Trophoblast cell (in vitro differentiated cells and primary cell): Measurements from ENCODE around the gene CISD3.

Experiments used
- DNase-seq, 2 donors: peaks; one replicate each; pipeline ENCODE4 v3.0.0-alpha.2; 2016
- H2AFZ ChIP-seq: 2 replicates; pipeline ENCODE4 v1.6.1; 2013; ENCODE audit warnings: low read length, moderate library complexity, mild to moderate bottlenecking; ENCODE audit not compliant: insufficient read depth, poor library complexity
- H2AK5ac ChIP-seq: 2 replicates; pipeline ENCODE4 v1.6.1; 2013; ENCODE audit warnings: mild to moderate bottlenecking, low read length
- H2BK120ac ChIP-seq: 2 replicates; pipeline ENCODE4 v1.6.1; 2013; ENCODE audit warnings: low read length, mild to moderate bottlenecking, moderate library complexity; ENCODE audit not compliant: insufficient read depth, poor library complexity
- H2BK12ac ChIP-seq: 2 replicates; pipeline ENCODE4 v1.6.1; 2013; ENCODE audit warnings: mild to moderate bottlenecking, low read length, moderate library complexity
- H2BK5ac ChIP-seq: 2 replicates; pipeline ENCODE4 v1.6.1; 2013; ENCODE audit warnings: low read length, low read depth, moderate library complexity, mild to moderate bottlenecking; ENCODE audit not compliant: poor library complexity
- H3K14ac ChIP-seq: 2 replicates; pipeline ENCODE4 v1.6.1; 2013; ENCODE audit warnings: mild to moderate bottlenecking, low read length
- H3K18ac ChIP-seq: 2 replicates; pipeline ENCODE4 v1.6.1; 2013; ENCODE audit warnings: mild to moderate bottlenecking, low read length
- H3K23ac ChIP-seq: 2 replicates; pipeline ENCODE4 v1.6.1; 2013; ENCODE audit warnings: low read length
- H3K27ac ChIP-seq: 2 replicates; pipeline ENCODE4 v1.5.1; 2013; ENCODE audit warnings: low read depth, mild to moderate bottlenecking, inconsistent platforms, low read length, moderate library complexity
- H3K27me3 ChIP-seq: 2 replicates; pipeline ENCODE4 v1.6.1; 2013; ENCODE audit warnings: inconsistent platforms, mild to moderate bottlenecking, low read length, moderate library complexity; ENCODE audit not compliant: insufficient read depth
- H3K36me3 ChIP-seq, 2 experiments: 1 replicate in 1 of 2; 2 replicates in 1 of 2; pipeline ENCODE4 v1.6.1; 2013; ENCODE audit warnings: low read length in 2 of 2, mild to moderate bottlenecking in 2 of 2, moderate library complexity in 1 of 2; ENCODE audit not compliant: insufficient read depth in 2 of 2, control insufficient read depth in 1 of 2
- H3K4ac ChIP-seq: 2 replicates; pipeline ENCODE4 v1.6.1; 2013; ENCODE audit warnings: low read depth, mild to moderate bottlenecking, low read length, moderate library complexity
- H3K4me1 ChIP-seq, 2 experiments: 1 replicate in 1 of 2; 2 replicates in 1 of 2; pipeline ENCODE4 v1.6.1; 2013; ENCODE audit warnings: low read length in 2 of 2, mild to moderate bottlenecking in 2 of 2, moderate library complexity in 1 of 2; ENCODE audit not compliant: insufficient read depth in 2 of 2, control insufficient read depth in 1 of 2
- H3K4me2 ChIP-seq: 2 replicates; pipeline ENCODE4 v1.6.1; 2013; ENCODE audit warnings: inconsistent platforms, mild to moderate bottlenecking, low read length, moderate library complexity
- H3K4me3 ChIP-seq: 2 replicates; pipeline ENCODE4 v1.5.1; 2013; ENCODE audit warnings: mild to moderate bottlenecking, low read depth, low read length, inconsistent platforms
- H3K79me1 ChIP-seq: one replicate; pipeline ENCODE4 v1.6.1; 2013; ENCODE audit warnings: low read length
- H3K79me2 ChIP-seq: 2 replicates; pipeline ENCODE4 v1.6.1; 2013; ENCODE audit warnings: low read length, mild to moderate bottlenecking; ENCODE audit not compliant: control insufficient read depth, insufficient read depth, poor library complexity
- H3K9ac ChIP-seq: 2 replicates; pipeline ENCODE4 v1.6.1; 2013; ENCODE audit warnings: mild to moderate bottlenecking, low read length
- H3K9me3 ChIP-seq: 2 replicates; pipeline ENCODE4 v1.6.1; 2013; ENCODE audit warnings: low read depth, mild to moderate bottlenecking, control low read depth, inconsistent platforms, low read length; ENCODE audit not compliant: insufficient read depth
- H4K12ac ChIP-seq: 2 replicates; pipeline ENCODE4 v1.6.1; 2013; ENCODE audit warnings: low read depth, mild to moderate bottlenecking, low read length, moderate library complexity
- H4K8ac ChIP-seq: 2 replicates; pipeline ENCODE4 v1.6.1; 2013; ENCODE audit warnings: low read depth, mild to moderate bottlenecking, low read length, moderate library complexity
- H4K91ac ChIP-seq: one replicate; pipeline ENCODE4 v1.6.1; 2013; ENCODE audit warnings: low read depth, mild to moderate bottlenecking, low read length, moderate library complexity
- WGBS: extraction: QIAGEN DNeasy Blood & Tissue Kit; methylation state at CpG from one replicate; pipeline ENCODE4 v1.1.7; 2013; ENCODE audit warnings: missing lambda C conversion rate; ENCODE audit not compliant: insufficient read length, insufficient coverage; ENCODE audit errors: extremely low coverage; 5-methylcytosine and 5-hydroxymethylcytosine counted together

CISD3 gene

GRCh38 chr17:38773258-38773657 is 43.1 kb downstream of the CISD3 start:
- H3K4me1 ChIP-seq, result no peaks in the 10 kb centered on the region
- H3K4ac ChIP-seq, result no peak overlapping the region
- H3K4me3 ChIP-seq, result no peak overlapping the region
- no peak overlapping the region for H2BK5ac ChIP-seq
- no peak overlapping the region for H3K9ac ChIP-seq
- H3K27ac ChIP-seq, result no peak overlapping the region
- H3K79me2 ChIP-seq, result no peaks in the 10 kb centered on the region
- no peak overlapping the region for H4K12ac ChIP-seq
- no peak overlapping the region for H3K14ac ChIP-seq
- peaks cover 55 to 65% of the 10 kb centered on the region in 2 experiments for H3K36me3 ChIP-seq
- no peak overlapping the region for H3K18ac ChIP-seq
- DNase-seq, result no peak
- no peaks in the 10 kb centered on the region for H3K27me3 ChIP-seq
- no peak overlapping the region for H2BK120ac ChIP-seq
- no peak overlapping the region for H4K8ac ChIP-seq
- peaks cover 4% of the 10 kb centered on the region for H3K9me3 ChIP-seq
- no peak overlapping the region for H2AK5ac ChIP-seq
- H3K4me2 ChIP-seq, result no peak overlapping the region
- H2AFZ ChIP-seq, result no peak overlapping the region
- no peak overlapping the region for H3K23ac ChIP-seq
- H2BK12ac ChIP-seq, result no peak overlapping the region
- H4K91ac ChIP-seq, result no peak overlapping the region
- H3K79me1 ChIP-seq, result no peaks in the 10 kb centered on the region

- no peaks in the 10 kb centered on the region for H3K4me1 ChIP-seq
- H4K12ac ChIP-seq, result no peak overlapping the region
- no peak overlapping the region for H2BK5ac ChIP-seq
- no peak overlapping the region for H2BK120ac ChIP-seq
- no peak overlapping the region for H3K4me3 ChIP-seq
- H3K14ac ChIP-seq, result no peak overlapping the region
- H2AFZ ChIP-seq, result no peak overlapping the region
- no peak overlapping the region for H4K8ac ChIP-seq
- H2AK5ac ChIP-seq, result no peak overlapping the region
- no peak overlapping the region for H3K27ac ChIP-seq
- H3K79me2 ChIP-seq, result no peaks in the 10 kb centered on the region
- no CpG with 5 or more reads among the region's 7 CpGs for WGBS
- no peak overlapping the region for H3K9ac ChIP-seq
- H2BK12ac ChIP-seq, result no peak overlapping the region
- no peak overlapping the region for H3K18ac ChIP-seq
- no peak overlapping the region for H3K4ac ChIP-seq
- no peak for DNase-seq
- no peak overlapping the region for H3K4me2 ChIP-seq
- no peaks in the 10 kb centered on the region for H3K27me3 ChIP-seq
- peaks cover 67 to 79% of the 10 kb centered on the region in 2 experiments for H3K36me3 ChIP-seq
- no peak overlapping the region for H4K91ac ChIP-seq
- H3K23ac ChIP-seq, result no peak overlapping the region
- H3K9me3 ChIP-seq, result no peaks in the 10 kb centered on the region
- no peaks in the 10 kb centered on the region for H3K79me1 ChIP-seq
Observed at GRCh38 chr17:38777641-38778250, 47.6 kb downstream of the CISD3 start.

- Histone ChIP-seq H3K36me3 (peaks cover 64 to 85% of the 10 kb centered on the region in 2 experiments), H3K14ac (no peak overlapping the region), H4K12ac (no peak overlapping the region), H3K18ac (no peak overlapping the region), H3K27me3 (no peaks in the 10 kb centered on the region), H2BK12ac (no peak overlapping the region), H4K8ac (no peak overlapping the region), H3K4me1 (no peaks in the 10 kb centered on the region), H2BK120ac (no peak overlapping the region), H2AK5ac (no peak overlapping the region), H3K9me3 (no peaks in the 10 kb centered on the region), H3K79me2 (no peaks in the 10 kb centered on the region), H4K91ac (no peak overlapping the region), H2BK5ac (no peak overlapping the region), H3K4me3 (no peak overlapping the region), H3K27ac (no peak overlapping the region), H3K4me2 (no peak overlapping the region), H3K4ac (no peak overlapping the region), H3K79me1 (no peaks in the 10 kb centered on the region), H2AFZ (no peak overlapping the region), H3K23ac (no peak overlapping the region), H3K9ac (no peak overlapping the region)
- DNase-seq, result no peak
- WGBS, result no CpG with 5 or more reads among the region's 23 CpGs
Observed at GRCh38 chr17:38779965-38780752, 50.0 kb downstream of the CISD3 start.

GRCh38 chr17:38783227-38783626 is 53.1 kb downstream of the CISD3 start:
- Histone ChIP-seq H3K79me2 (no peaks in the 10 kb centered on the region), H3K23ac (no peak overlapping the region), H3K9ac (no peak overlapping the region), H3K14ac (no peak overlapping the region), H3K9me3 (no peaks in the 10 kb centered on the region), H2AFZ (no peak overlapping the region), H4K91ac (no peak overlapping the region), H3K18ac (no peak overlapping the region), H3K36me3 (peaks cover 60 to 81% of the 10 kb centered on the region in 2 experiments), H2BK12ac (no peak overlapping the region), H3K27ac (no peak overlapping the region), H2BK5ac (no peak overlapping the region), H2BK120ac (no peak overlapping the region), H3K4me1 (no peaks in the 10 kb centered on the region), H3K4ac (no peak overlapping the region), H2AK5ac (no peak overlapping the region), H3K27me3 (no peaks in the 10 kb centered on the region), H3K79me1 (no peaks in the 10 kb centered on the region), H3K4me3 (no peak overlapping the region), H4K8ac (no peak overlapping the region), H3K4me2 (no peak overlapping the region), H4K12ac (no peak overlapping the region)
- no CpG with 5 or more reads among the region's 3 CpGs for WGBS
- no peak for DNase-seq
